OCI-LY3 (cell line): ENCODE data around the gene XPOT.

ENCODE experiments used
- EZH2phosphoT487 ChIP-seq: fragments of 200-600 bp; shearing (Covaris generic); IDR thresholded peaks from 2 replicates; pipeline ENCODE4 v1.6.1; 2018; ENCODE audit warnings: antibody characterized with exemption, mixed run types, low read depth
- TF ChIP-seq, protein P1 (sequence below): fragments of 200-600, 300-600 bp; sonication (generic); IDR thresholded peaks from 2 replicates; pipeline ENCODE4 v1.5.1; 2014; ENCODE audit warnings: antibody characterized with exemption, low read length, low read depth

DNA sequence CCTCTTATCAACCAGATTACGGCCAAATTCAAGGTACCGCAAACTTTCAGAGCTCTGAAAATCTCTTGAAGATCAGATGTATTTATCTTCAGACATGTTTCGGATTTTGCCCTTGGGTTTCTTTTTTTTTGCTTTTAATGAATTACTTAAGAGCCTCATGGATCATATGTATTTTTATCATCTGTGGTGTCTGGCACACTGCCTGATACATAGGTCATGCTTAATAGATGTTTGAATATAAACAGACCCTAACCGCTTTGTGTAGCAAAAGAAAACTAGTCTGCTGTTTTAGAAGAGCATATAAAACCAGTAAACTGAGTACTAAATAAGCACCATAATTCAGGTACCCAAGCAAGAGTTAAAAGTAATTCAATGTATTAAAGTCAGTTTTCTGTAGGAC is 27.6 kb downstream of the XPOT start:
- no peak for TF ChIP-seq EZH2phosphoT487
- TF ChIP-seq, protein P1, sequence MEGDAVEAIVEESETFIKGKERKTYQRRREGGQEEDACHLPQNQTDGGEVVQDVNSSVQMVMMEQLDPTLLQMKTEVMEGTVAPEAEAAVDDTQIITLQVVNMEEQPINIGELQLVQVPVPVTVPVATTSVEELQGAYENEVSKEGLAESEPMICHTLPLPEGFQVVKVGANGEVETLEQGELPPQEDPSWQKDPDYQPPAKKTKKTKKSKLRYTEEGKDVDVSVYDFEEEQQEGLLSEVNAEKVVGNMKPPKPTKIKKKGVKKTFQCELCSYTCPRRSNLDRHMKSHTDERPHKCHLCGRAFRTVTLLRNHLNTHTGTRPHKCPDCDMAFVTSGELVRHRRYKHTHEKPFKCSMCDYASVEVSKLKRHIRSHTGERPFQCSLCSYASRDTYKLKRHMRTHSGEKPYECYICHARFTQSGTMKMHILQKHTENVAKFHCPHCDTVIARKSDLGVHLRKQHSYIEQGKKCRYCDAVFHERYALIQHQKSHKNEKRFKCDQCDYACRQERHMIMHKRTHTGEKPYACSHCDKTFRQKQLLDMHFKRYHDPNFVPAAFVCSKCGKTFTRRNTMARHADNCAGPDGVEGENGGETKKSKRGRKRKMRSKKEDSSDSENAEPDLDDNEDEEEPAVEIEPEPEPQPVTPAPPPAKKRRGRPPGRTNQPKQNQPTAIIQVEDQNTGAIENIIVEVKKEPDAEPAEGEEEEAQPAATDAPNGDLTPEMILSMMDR, result no peak
